ENCODE measurements around the gene HPRT1.
"Not testable (repeated sequence)": the region's sequence is repeated elsewhere in the genome, so short reads cannot be mapped to it uniquely, and the experiment has no call there.

The HPRT1 gene

DNA sequence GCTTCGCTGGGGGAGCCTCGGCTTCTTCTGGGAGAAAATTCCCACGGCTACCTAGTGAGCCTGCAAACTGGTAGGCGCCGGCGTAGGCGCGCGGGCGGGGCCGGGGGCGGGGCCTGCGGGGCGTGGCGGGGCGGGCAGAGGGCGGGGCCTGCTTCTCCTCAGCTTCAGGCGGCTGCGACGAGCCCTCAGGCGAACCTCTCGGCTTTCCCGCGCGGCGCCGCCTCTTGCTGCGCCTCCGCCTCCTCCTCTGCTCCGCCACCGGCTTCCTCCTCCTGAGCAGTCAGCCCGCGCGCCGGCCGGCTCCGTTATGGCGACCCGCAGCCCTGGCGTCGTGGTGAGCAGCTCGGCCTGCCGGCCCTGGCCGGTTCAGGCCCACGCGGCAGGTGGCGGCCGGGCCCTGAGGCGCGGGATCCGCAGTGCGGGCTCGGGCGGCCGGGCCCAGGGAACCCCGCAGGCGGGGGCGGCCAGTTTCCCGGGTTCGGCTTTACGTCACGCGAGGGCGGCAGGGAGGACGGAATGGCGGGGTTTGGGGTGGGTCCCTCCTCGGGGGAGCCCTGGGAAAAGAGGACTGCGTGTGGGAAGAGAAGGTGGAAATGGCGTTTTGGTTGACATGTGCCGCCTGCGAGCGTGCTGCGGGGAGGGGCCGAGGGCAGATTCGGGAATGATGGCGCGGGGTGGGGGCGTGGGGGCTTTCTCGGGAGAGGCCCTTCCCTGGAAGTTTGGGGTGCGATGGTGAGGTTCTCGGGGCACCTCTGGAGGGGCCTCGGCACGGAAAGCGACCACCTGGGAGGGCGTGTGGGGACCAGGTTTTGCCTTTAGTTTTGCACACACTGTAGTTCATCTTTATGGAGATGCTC is at the start of gene HPRT1:
TSS of gene HPRT1 (plus strand) at position 161 of the 857 bp plus-strand sequence. CDS start at position 308, 147 bp downstream.
- DNase-seq, result no peak

GRCh38 chrX:134416087-134416486 is 43.9 kb upstream of the HPRT1 start:
- DNase-seq, result no peak

GRCh38 chrX:134418317-134419113 is 41.5 kb upstream of the HPRT1 start:
- DNase-seq, result no peak

DNA sequence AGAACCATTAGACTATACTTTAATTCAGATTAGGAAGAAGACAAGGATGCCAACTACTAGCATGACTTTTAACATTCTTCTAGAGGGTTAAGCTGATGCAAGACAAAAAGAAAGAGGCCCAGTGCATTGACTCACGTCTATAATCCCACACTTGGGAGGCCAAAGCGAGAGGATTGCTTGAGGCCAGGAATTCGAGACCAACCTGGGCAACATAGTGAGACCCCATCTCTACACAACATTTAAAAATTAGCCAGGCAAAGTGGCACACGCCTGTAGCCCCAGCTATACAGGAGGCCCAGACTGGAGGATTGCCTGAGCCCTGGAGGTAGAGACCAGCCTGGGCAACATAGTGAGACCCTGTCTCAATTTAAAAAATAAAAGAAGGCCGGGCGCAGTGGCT is 40.2 kb upstream of the HPRT1 start:
- DNase-seq, result no peak

DNA sequence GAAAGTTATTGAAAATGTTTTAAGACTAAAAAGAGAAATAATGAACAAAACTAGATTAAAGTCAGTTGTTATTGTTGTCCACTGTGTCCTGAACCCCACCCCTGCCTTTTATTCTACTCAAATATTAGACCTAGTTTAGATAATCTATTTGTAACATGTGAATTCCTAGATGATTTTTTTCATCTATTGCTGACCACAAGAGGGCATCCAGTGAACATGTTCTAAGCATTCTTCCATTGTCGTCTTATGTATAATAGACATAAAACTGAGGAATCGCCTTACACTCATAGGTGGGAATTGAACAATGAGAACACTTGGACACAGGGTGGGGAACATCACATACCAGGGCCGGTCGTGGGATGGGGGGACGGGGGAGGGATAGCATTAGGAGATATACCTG is 36.4 kb upstream of the HPRT1 start:
- no peak for DNase-seq

DNA sequence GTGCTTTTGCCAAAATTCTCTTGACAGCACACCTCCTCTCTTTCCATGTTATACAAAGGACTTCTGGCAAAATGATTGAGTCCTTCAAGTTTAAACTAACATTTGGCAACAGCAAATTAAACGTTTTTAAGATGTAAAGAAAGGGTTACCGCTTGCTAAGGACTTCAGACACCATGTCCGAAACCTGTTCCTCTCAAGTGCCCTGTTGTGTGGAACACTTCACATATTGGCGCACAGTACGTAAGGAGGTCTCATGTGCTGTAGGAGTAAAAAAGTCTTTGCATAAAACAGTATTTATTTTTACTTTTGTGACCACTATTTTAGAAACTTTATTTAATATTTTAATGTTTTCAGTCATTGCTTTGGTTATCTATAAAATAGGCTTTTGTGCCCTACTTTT is 33.7 kb upstream of the HPRT1 start:
- no peak for DNase-seq

GRCh38 chrX:134431894-134432293 is 28.1 kb upstream of the HPRT1 start:
- DNase-seq, result no peak

- no peak for DNase-seq
Observed at GRCh38 chrX:134435894-134436293, 24.1 kb upstream of the HPRT1 start.

DNA sequence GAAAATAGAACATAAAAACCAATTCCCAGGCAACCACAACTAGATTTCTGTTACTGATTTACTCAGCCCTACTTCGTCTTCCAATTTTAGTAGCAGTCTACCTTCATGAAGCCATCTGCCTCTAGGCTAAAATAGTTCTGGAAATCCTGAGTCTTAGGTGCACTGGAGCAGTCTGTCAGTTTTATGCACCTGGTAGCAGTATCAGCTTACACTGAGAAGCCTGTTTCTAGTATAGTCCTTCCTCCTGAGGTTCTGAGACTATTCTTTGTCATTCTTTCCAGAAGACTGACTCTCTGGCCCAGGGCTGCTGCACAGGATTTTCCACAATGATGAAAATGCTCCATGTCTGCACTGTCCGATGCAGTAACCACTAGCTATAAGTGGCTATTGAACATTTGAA is 16.9 kb upstream of the HPRT1 start:
- DNase-seq, result no peak

GRCh38 chrX:134443461-134443860 is 16.5 kb upstream of the HPRT1 start:
- DNase-seq, result no peak

- no peak for DNase-seq
Observed at GRCh38 chrX:134444681-134445080, 15.3 kb upstream of the HPRT1 start.

DNA sequence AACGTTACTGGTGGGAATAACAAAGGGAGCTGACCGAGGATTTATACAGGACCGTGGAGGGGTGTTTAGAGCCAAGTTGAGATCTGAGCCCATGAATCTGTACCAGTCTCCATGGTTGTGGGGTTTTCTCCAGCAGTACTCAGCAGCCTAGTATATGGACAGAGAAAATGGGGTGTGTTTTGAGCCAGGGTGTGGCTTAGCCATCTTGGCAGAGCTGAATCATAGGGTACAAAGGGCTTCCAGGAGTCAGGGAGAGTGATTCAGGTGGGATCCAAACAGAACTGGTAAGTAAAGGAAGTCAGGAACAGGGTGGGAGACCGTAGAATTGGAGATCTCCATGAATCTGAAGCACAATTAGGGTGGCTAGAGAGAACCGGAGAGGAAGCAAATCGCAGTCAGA is 7.4 kb upstream of the HPRT1 start:
- DNase-seq, result no peak

GRCh38 chrX:134453631-134454030 is 6.3 kb upstream of the HPRT1 start:
- DNase-seq, result no peak

DNA sequence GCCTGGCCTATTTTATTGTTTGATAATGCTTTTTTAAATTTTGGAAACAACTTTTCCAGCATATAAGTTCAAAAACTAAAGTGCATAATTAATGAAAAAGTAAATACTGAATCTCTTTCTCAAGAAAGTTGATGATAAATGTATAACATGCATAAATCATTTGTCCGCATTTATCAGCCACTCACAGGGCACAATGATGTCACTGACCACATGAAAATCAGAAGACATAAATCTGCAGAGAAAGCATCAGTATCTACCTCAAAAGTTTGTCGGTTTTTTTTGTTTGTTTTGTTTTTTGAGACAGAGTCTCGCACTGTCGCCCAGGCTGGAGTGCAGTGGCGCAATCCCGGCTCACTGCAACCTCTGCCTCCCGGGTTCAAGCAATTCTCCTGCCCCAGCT is 5.5 kb upstream of the HPRT1 start:
- no peak for DNase-seq

- DNase-seq, result no peak
Observed at GRCh38 chrX:134457708-134458107, 2.3 kb upstream of the HPRT1 start.

DNA sequence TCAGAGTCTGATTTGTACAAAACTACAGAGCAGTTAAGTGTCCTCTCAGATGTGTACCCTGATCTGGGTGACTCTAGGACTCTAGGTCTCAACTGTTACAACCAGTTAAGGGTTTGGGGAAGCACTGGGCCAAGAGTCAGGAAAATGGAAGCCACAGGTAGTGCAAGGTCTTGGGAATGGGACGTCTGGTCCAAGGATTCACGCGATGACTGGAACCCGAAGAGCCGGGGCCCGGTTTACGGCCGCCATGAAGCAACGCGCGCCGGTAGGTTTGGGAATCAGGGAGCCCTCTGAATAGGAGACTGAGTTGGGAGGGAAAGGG is 321 bp upstream of the HPRT1 start:
- no peak for DNase-seq

DNA sequence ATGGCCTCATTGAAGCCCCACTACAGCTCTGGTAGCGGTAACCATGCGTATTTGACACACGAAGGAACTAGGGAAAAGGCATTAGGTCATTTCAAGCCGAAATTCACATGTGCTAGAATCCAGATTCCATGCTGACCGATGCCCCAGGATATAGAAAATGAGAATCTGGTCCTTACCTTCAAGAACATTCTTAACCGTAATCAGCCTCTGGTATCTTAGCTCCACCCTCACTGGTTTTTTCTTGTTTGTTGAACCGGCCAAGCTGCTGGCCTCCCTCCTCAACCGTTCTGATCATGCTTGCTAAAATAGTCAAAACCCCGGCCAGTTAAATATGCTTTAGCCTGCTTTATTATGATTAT is 876 bp downstream of the HPRT1 start:
- no peak for DNase-seq

GRCh38 chrX:134461437-134461836 is 1.5 kb downstream of the HPRT1 start:
- DNase-seq, result no peak

DNA sequence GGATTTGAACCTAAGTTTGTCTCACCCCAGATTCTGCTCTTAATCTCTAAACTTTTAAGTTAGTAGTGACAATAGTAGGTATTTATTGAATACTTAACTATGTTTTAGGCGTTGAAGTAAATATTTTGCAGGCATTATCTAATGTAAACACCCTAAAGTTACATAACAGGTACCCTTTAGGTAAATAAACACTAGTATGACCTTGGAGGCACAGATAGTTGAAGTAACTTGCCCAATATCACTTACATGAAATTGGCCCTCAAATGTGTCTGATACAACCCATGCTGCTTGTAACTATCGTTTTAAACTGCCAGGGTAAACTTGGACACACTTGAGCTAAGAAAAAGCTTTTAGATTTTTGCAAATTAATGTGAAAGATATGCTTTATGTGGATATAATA is 3.0 kb downstream of the HPRT1 start:
- DNase-seq, result no peak

DNA sequence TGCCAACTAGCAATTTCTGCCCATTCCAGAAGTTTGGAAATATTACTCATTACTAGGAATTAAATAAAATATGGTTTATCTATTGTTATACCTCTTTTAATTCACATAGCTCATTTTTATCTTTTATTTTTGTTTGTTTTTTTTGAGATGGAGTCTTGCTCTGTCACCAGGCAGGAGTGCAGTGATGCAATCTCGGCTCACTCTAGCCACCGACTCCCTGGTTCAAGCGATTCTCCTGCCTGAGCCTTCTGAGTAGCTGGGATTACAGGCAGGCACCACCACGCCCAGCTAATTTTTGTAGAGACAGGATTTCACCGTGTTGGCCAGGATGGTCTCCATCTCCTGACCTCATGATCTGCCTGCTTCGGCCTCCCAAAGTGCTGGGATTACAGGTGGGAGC is 4.5 kb downstream of the HPRT1 start:
- not testable (repeated sequence) for DNase-seq

- DNase-seq, result no peak
Observed at GRCh38 chrX:134469486-134469885, 9.5 kb downstream of the HPRT1 start.

DNA sequence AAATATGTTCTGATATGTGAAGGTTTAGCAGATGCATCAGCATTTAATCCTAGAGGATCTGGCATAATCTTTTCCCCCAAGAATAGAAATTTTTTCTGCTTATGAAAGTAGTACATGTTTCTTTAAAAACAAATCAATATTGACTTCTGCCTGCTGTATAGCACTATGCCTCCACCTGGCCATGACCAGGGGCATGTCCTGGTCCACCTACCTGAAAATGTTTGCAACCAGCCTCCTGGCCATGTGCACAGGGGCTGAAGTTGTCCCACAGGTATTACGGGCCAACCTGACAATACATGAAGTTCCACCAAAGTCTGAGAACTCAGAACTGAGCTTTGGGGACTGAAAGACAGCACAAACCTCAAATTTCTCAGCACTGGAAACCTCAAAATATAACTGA is 10.0 kb downstream of the HPRT1 start:
- no peak for DNase-seq

- no peak for DNase-seq
Observed at GRCh38 chrX:134472041-134472440, 12.1 kb downstream of the HPRT1 start.

DNA sequence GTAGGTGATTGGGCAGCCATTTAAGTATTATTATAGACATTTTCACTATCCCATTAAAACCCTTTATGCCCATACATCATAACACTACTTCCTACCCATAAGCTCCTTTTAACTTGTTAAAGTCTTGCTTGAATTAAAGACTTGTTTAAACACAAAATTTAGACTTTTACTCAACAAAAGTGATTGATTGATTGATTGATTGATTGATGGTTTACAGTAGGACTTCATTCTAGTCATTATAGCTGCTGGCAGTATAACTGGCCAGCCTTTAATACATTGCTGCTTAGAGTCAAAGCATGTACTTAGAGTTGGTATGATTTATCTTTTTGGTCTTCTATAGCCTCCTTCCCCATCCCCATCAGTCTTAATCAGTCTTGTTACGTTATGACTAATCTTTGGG is 16.3 kb downstream of the HPRT1 start:
- DNase-seq, result no peak

DNA sequence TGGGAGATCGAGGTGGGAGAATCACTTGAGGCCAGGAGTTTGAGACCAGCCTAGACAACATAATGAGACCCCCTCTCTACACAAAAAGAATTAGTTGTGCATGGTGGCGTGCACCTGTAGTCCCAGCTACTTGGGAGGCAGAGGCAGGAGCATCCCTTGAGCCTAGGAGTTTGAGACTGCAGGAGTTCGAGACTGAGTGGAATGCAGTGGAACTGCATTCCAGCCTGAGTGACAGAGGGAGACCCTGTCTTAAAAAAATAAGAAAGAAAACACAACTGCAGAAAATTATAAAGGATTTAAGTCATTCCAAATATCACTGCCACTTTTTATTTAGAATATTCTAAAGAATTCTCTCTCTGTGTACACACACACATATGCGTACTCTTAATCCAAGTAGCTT is 18.4 kb downstream of the HPRT1 start:
- DNase-seq, result no peak

Data from SIG-M5 (cell line).